Caco-2 (cell line): ENCODE results near the gene PROM2. TPM values are rescaled to one million over a fixed set of nuclear protein-coding genes. Genes with fewer than 3 reads are reported as not detected.

Experiments used
- BruUV-seq: library from RNA; stranded (reverse); fragments of 400-500 nt; replicated peaks from 2 replicates; lab custom pipeline; 2021; lab: Mats Ljungman, UMichigan
- CTCF ChIA-PET: fragments of 300-600 bp; sonication (Branson Sonifier 250); formaldehyde crosslinking; loops from one replicate; lab custom pipeline; 2022; ENCODE audit warnings: antibody characterized with exemption; lab: Charles Lee
- POLR2A ChIA-PET: fragments of 300-600 bp; sonication (Branson Sonifier 250); formaldehyde crosslinking; loops from one replicate; lab custom pipeline; 2022; ENCODE audit warnings: antibody characterized with exemption; lab: Charles Lee
- DNase-seq, 2 experiments: peaks; one replicate each; pipeline versions ENCODE4 v3.0.0 to v3.0.0-alpha.2; 2020 to 2022
- H3K27me3 ChIP-seq: replicated peaks from 2 replicates; pipeline ENCODE4 v1.6.0; 2011; ENCODE audit warnings: low read length; ENCODE audit not compliant: control insufficient read depth, insufficient read depth
- H3K36me3 ChIP-seq: 2 replicates; pipeline ENCODE4 v1.5.1; 2011; ENCODE audit warnings: low read length; ENCODE audit not compliant: control insufficient read depth, insufficient read depth
- H3K4me1 ChIP-seq: fragments of 250-450 bp; sonication (Bioruptor Pico); 2 replicates; pipeline ENCODE4 v1.5.1; 2020; ENCODE audit warnings: mild to moderate bottlenecking
- H3K4me3 ChIP-seq: 2 replicates; pipeline ENCODE4 v1.5.1; 2011; ENCODE audit warnings: low read depth, mild to moderate bottlenecking, control low read depth, low read length
- H3K9me3 ChIP-seq: fragments of 250-450 bp; sonication (Bioruptor Pico); 2 replicates; pipeline ENCODE4 v1.5.1; 2020; ENCODE audit warnings: mild to moderate bottlenecking, moderate library complexity
- H3K27ac Mint-ChIP-seq: one replicate; pipeline ENCODE4 v1.8.0; 2022; ENCODE audit warnings: mixed read lengths; ENCODE audit not compliant: unreplicated experiment
- H3K27me3 Mint-ChIP-seq: one replicate; pipeline ENCODE4 v1.8.0; 2022; ENCODE audit warnings: mixed read lengths; ENCODE audit not compliant: insufficient read depth, unreplicated experiment
- H3K36me3 Mint-ChIP-seq: one replicate; pipeline ENCODE4 v1.8.0; 2022; ENCODE audit warnings: mild to moderate bottlenecking, mixed read lengths; ENCODE audit not compliant: insufficient read depth, unreplicated experiment
- H3K4me1 Mint-ChIP-seq: one replicate; pipeline ENCODE4 v1.8.0; 2022; ENCODE audit warnings: low read depth, mixed read lengths; ENCODE audit not compliant: unreplicated experiment
- H3K4me3 Mint-ChIP-seq: one replicate; pipeline ENCODE4 v1.8.0; 2022; ENCODE audit warnings: mild to moderate bottlenecking, moderate library complexity, mixed read lengths; ENCODE audit not compliant: unreplicated experiment
- H3K9me3 Mint-ChIP-seq: one replicate; pipeline ENCODE4 v1.8.0; 2022; ENCODE audit warnings: mixed read lengths; ENCODE audit not compliant: unreplicated experiment
- CTCF ChIP-seq, 2 experiments: fragments of 200-600 bp in 1 of 2; IDR thresholded peaks; 1 replicate in 1 of 2; 2 replicates in 1 of 2; pipeline versions ENCODE4 v1.5.1 to v1.8.0; 2011 to 2022; ENCODE audit warnings: antibody characterized with exemption in 1 of 2, control low read depth in 1 of 2, inconsistent platforms in 1 of 2, low read depth in 1 of 2, low read length in 1 of 2, mild to moderate bottlenecking in 1 of 2, moderate library complexity in 1 of 2; ENCODE audit not compliant: insufficient read depth in 1 of 2, severe bottlenecking in 1 of 2, unreplicated experiment in 1 of 2
- intact Hi-C: fragments of 100-400 bp; cut with micrococcal nuclease; formaldehyde crosslinking; loops from one replicate; pipeline ENCODE4 v1.10.0; 2022; ENCODE audit not compliant: unreplicated experiment
- total RNA-seq: library from RNA; stranded (reverse); gene quantifications from 2 replicates; pipeline ENCODE4 v1.2.3, GENCODE V29; 2022

The PROM2 gene
- total RNA-seq, 1 experiment from 2014 or later = 0.82 TPM

GRCh38 chr2:95283562-95283961 is 9.3 kb downstream of the PROM2 start:
- Mint-ChIP-seq H3K4me1 (no peaks in the 10 kb centered on the region), H3K27me3 (no peaks in the 10 kb centered on the region), H3K36me3 (no peaks in the 10 kb centered on the region), H3K27ac (no peak overlapping the region), H3K4me3 (no peak overlapping the region), H3K9me3 (no peaks in the 10 kb centered on the region)
- TF ChIP-seq CTCF (IDR thresholded peaks at IDR 0.05; ENCODE audit: insufficient read depth in 1 of 2, low read depth in 1 of 2, low read length in 1 of 2, severe bottlenecking in 1 of 2, unreplicated experiment in 1 of 2) = no peak
- Histone ChIP-seq H3K4me1 (no peaks in the 10 kb centered on the region), H3K4me3 (no peak overlapping the region), H3K9me3 (no peaks in the 10 kb centered on the region), H3K36me3 (no peaks in the 10 kb centered on the region), H3K27me3 (no peaks in the 10 kb centered on the region)
- intact Hi-C loops = no loop called here
- BruUV-seq = no TSS peak
- ChIA-PET POLR2A (no interaction called here), CTCF (no interaction called here)
- DNase-seq = no peak

- Mint-ChIP-seq H3K27ac (no peak overlapping the region), H3K4me1 (no peaks in the 10 kb centered on the region), H3K27me3 (no peaks in the 10 kb centered on the region), H3K9me3 (peaks cover under 1% of the 10 kb centered on the region), H3K36me3 (no peaks in the 10 kb centered on the region), H3K4me3 (no peak overlapping the region)
- H3K27me3 ChIP-seq = no peaks in the 10 kb centered on the region
- CTCF ChIA-PET = no interaction called here
- H3K36me3 ChIP-seq = no peaks in the 10 kb centered on the region
- no TSS peak for BruUV-seq
- POLR2A ChIA-PET = no interaction called here
- no peak for TF ChIP-seq CTCF (IDR thresholded peaks at IDR 0.05; ENCODE audit: insufficient read depth in 1 of 2, low read depth in 1 of 2, low read length in 1 of 2, severe bottlenecking in 1 of 2, unreplicated experiment in 1 of 2)
- DNase-seq = no peak
- intact Hi-C loops = no loop called here
- no peaks in the 10 kb centered on the region for H3K4me1 ChIP-seq
- H3K9me3 ChIP-seq = peaks cover 2% of the 10 kb centered on the region
- H3K4me3 ChIP-seq = no peak overlapping the region
These were observed 10.8 kb downstream of the PROM2 start for GRCh38 chr2:95284886-95285541.

- no peaks in the 10 kb centered on the region for H3K36me3 ChIP-seq
- no peaks in the 10 kb centered on the region for H3K27me3 Mint-ChIP-seq
These were observed 11.3 kb downstream of the PROM2 start for GRCh38 chr2:95285542-95285932.

More at GRCh38 chr2:95285542-95285932, 11.3 kb downstream of the PROM2 start:
- no peak for TF ChIP-seq CTCF (IDR thresholded peaks at IDR 0.05; ENCODE audit: insufficient read depth in 1 of 2, low read depth in 1 of 2, low read length in 1 of 2, severe bottlenecking in 1 of 2, unreplicated experiment in 1 of 2)
- ChIA-PET CTCF (no interaction called here), POLR2A (no interaction called here)
- Histone ChIP-seq H3K4me1 (no peaks in the 10 kb centered on the region), H3K27me3 (no peaks in the 10 kb centered on the region), H3K4me3 (no peak overlapping the region), H3K9me3 (peaks cover 6% of the 10 kb centered on the region)
- Mint-ChIP-seq H3K9me3 (peaks cover 5% of the 10 kb centered on the region), H3K27ac (no peak overlapping the region), H3K36me3 (no peaks in the 10 kb centered on the region), H3K4me1 (no peaks in the 10 kb centered on the region), H3K4me3 (no peak overlapping the region)
- no peak for DNase-seq
- intact Hi-C loops = no loop called here
- BruUV-seq = no TSS peak
